GM19351 (cell line): ENCODE measurements around the gene OPN1MW3.
"Not testable (repeated sequence)": the region's sequence is repeated elsewhere in the genome, so short reads cannot be mapped to it uniquely, and the experiment has no call there.

ENCODE experiments used
- ATAC-seq: cut with Tn5 transposase; IDR thresholded peaks from one replicate; pipeline ENCODE4 v1.9.1; 2021; ENCODE audit warnings: mild to moderate bottlenecking, moderate library complexity; ENCODE audit not compliant: unreplicated experiment

OPN1MW3 gene

DNA sequence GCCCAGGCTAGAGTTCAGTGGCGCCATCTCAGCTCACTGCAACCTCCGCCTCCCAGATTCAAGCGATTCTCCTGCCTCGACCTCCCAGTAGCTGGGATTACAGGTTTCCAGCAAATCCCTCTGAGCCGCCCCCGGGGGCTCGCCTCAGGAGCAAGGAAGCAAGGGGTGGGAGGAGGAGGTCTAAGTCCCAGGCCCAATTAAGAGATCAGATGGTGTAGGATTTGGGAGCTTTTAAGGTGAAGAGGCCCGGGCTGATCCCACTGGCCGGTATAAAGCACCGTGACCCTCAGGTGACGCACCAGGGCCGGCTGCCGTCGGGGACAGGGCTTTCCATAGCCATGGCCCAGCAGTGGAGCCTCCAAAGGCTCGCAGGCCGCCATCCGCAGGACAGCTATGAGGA lies at the start of gene OPN1MW3:
OPN1MW3 (plus strand) TSS at position 301 of the 400 bp plus-strand sequence; CDS start at position 339, 38 bp downstream.
- ATAC-seq: not testable (repeated sequence)

DNA sequence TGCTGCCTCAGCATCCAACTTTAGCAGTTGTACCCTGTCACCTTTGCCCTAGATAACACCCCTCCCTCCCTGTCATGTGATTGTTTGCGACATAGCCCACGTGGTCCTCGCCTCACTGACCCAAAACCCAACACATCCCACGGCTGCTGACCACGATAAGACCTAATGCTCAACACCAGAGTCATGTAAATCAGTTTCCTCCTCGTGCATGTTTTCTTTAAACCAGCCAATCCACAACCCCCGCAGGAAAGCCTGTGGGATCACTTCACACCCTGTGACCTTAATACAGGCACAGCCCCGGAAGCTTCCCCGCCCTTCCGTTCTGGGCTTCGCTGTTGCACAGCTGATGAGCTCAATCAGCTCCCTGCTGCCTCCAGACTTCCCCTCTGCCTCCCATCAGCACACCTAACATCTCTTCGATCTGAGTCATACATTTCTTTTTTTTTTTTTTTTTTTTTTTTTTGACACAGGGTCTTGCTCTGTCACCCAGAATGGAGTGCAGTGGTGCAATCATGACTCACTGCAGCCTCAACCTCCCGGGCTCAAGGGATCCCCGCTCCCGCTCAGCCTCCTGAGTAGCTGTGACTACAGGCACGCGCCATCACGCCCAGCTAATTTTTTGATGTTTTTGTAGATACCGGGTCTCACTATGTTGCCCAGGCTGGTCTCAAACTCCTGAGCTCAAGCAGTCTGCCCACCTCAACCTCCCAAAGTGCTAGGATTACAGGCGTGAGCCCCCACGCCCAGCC lies 47.5 kb upstream of the OPN1MW3 start:
- ATAC-seq: peak; percentile 60

- not testable (repeated sequence) for ATAC-seq
These were observed 46.3 kb upstream of the OPN1MW3 start for GRCh38 chrX:154211057-154211456.

DNA sequence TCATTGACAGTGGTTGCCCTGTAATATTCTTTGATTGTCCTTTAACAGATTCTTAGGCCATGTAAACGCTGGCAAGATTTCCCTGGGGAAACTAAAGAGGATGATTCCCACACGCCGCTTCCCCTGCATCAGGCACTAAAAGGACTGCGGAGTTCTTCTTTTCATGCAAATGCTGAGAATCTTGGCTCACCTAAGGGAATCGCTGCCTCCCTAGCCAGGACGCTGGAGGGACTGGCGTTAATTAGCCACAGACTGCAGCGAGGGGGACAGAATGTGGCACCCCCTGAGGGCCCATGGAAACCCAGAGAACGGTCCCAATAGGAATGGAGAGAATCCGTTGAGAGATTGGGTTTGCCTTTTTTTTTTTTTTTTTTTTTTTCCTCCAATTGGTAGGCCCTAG lies 45.9 kb upstream of the OPN1MW3 start:
- not testable (repeated sequence) for ATAC-seq

DNA sequence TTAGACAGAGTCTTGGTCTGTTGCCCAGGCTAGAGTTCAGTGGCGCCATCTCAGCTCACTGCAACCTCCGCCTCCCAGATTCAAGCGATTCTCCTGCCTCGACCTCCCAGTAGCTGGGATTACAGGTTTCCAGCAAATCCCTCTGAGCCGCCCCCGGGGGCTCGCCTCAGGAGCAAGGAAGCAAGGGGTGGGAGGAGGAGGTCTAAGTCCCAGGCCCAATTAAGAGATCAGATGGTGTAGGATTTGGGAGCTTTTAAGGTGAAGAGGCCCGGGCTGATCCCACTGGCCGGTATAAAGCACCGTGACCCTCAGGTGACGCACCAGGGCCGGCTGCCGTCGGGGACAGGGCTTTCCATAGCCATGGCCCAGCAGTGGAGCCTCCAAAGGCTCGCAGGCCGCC lies 37.9 kb upstream of the OPN1MW3 start, which contains the start of gene OPN1MW2:
OPN1MW2 (plus strand) TSS at position 301 of the 400 bp plus-strand sequence; CDS start at position 361, 60 bp downstream.
- not testable (repeated sequence) for ATAC-seq

GRCh38 chrX:154225292-154225691 lies 32.1 kb upstream of the OPN1MW3 start:
- ATAC-seq: not testable (repeated sequence)

- not testable (repeated sequence) for ATAC-seq
These were observed 30.7 kb upstream of the OPN1MW3 start for GRCh38 chrX:154226706-154227105.

- ATAC-seq: not testable (repeated sequence)
These were observed 25.9 kb upstream of the OPN1MW3 start for GRCh38 chrX:154231443-154231842.

- not testable (repeated sequence) for ATAC-seq
These were observed 23.8 kb upstream of the OPN1MW3 start for GRCh38 chrX:154233620-154234019.

DNA sequence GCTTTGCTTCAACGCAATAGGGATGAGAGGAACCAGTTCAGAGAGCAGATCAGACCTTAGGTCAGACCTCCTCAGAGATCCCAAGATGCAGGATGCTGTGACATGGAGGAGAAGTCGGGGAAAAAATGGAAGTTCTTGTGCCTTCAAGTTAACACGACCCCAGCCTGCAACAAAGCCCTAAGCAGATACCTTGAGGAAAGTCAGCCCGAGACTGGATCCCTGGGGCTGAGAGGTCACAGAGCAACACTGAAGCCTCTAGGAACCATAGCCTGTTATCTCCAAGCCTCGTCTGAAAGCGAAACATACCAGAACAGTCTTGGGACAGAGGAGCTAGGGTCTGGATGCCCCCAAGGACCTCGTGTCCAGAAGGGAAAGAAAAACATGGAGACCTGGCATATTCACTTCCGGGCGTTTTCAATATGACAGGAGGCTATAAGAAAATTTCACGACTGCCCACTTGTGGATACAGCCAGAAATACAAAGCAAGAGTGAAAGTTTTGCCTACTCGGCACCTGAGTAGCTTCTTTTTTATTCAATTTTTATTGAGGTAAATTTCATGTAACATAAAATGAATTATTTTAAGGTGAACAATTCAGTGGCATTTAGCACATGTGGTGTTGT lies 18.3 kb upstream of the OPN1MW3 start:
- not testable (repeated sequence) for ATAC-seq

- ATAC-seq: not testable (repeated sequence)
These were observed 17.3 kb upstream of the OPN1MW3 start for GRCh38 chrX:154239982-154240503.

DNA sequence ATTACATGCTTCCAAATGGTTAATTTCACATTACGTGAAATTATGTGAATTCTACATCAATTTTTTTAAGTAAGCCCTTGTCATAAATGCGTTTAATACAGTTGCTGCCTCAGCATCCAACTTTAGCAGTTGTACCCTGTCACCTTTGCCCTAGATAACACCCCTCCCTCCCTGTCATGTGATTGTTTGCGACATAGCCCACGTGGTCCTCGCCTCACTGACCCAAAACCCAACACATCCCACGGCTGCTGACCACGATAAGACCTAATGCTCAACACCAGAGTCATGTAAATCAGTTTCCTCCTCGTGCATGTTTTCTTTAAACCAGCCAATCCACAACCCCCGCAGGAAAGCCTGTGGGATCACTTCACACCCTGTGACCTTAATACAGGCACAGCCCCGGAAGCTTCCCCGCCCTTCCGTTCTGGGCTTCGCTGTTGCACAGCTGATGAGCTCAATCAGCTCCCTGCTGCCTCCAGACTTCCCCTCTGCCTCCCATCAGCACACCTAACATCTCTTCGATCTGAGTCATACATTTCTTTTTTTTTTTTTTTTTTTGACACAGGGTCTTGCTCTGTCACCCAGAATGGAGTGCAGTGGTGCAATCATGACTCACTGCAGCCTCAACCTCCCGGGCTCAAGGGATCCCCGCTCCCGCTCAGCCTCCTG lies 9.9 kb upstream of the OPN1MW3 start:
- not testable (repeated sequence) for ATAC-seq

DNA sequence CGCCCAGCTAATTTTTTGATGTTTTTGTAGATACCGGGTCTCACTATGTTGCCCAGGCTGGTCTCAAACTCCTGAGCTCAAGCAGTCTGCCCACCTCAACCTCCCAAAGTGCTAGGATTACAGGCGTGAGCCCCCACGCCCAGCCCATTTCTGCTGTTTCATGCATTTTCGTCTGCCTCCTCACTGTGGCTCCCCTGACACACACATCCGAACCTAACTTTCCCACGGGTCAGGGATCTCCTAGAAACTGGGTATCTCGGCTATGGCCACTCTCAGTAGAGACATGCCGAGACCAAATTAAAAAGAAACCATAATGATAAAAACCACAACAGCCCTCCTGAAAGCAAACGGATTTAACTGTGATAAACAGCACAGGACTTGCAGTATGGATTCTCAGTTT lies 9.3 kb upstream of the OPN1MW3 start:
- not testable (repeated sequence) for ATAC-seq

GRCh38 chrX:154258711-154259110 lies 1.3 kb downstream of the OPN1MW3 start:
- ATAC-seq: not testable (repeated sequence)

DNA sequence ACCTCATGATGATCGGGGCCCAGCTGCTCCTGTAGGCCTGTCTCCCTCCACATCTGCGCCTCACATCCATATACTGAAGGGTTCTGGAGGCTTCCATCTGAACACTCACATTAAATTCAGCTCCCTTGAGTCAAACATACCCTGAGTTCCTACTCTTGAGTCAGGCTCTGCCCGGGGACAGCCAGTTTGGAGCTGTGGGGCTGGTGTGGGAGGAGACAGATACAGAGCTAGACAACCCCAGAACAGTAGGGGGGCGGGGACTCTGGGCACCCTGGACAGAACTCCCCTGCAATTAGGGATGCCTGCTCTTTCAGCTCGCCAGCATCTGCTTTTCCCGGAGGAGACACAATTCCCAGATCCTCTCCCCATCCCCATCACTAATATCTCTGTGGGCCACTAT lies 5.7 kb downstream of the OPN1MW3 start:
- ATAC-seq: not testable (repeated sequence)

- ATAC-seq: not testable (repeated sequence)
These were observed 11.9 kb downstream of the OPN1MW3 start for GRCh38 chrX:154269245-154269644.

DNA sequence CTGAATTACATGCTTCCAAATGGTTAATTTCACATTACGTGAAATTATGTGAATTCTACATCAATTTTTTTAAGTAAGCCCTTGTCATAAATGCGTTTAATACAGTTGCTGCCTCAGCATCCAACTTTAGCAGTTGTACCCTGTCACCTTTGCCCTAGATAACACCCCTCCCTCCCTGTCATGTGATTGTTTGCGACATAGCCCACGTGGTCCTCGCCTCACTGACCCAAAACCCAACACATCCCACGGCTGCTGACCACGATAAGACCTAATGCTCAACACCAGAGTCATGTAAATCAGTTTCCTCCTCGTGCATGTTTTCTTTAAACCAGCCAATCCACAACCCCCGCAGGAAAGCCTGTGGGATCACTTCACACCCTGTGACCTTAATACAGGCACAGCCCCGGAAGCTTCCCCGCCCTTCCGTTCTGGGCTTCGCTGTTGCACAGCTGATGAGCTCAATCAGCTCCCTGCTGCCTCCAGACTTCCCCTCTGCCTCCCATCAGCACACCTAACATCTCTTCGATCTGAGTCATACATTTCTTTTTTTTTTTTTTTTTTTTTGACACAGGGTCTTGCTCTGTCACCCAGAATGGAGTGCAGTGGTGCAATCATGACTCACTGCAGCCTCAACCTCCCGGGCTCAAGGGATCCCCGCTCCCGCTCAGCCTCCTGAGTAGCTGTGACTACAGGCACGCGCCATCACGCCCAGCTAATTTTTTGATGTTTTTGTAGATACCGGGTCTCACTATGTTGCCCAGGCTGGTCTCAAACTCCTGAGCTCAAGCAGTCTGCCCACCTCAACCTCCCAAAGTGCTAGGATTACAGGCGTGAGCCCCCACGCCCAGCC lies 27.3 kb downstream of the OPN1MW3 start:
- not testable (repeated sequence) for ATAC-seq

GRCh38 chrX:154286406-154286805 lies 29.0 kb downstream of the OPN1MW3 start:
- not testable (repeated sequence) for ATAC-seq

DNA sequence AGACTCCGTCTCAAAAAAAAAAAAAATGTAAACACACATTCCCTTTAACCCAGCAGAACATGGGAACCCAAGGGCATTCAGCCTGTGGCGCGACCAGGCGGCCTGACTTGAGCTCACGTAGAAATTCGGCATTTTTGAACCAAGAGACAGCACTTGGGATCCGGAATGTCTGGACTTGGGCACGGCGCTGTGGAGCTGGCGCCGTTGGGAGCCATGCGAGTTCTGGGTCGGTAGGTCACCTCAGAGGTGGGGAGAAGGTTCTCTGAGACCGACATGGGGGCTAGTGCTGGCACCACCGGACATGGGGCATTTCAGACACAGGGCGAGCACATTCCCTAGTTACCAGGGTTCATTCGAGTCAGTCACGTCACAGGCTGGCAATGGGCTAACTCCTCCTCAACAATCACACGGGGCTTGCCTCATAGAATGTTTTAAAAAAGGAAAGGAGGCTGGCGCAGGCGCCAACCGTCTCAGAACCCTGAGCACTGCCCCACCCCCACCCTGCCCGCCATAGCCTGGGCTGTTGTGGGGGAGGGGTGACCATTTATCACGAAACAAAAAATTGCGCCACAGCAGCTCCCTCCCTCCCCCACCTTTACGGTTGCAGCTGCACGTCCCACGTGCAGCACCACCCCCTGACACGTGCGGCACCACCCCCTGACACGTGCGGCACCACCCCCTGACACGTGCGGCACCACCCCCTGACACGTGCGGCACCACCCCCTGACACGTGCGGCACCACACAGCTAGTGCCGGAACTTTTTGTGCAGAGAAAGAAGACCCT lies 37.6 kb downstream of the OPN1MW3 start, which contains the start of gene TEX28:
TEX28 (minus strand) TSS at position 334 of the 784 bp plus-strand sequence. CDS start 3,007 bp downstream, outside the sequence.
- no peak for ATAC-seq
